HG03135 (cell line): ENCODE data around the gene STK32B.

Source experiments
- ATAC-seq: cut with Tn5 transposase; IDR thresholded peaks from one replicate; pipeline ENCODE4 v1.9.1; 2021; ENCODE audit warnings: mild to moderate bottlenecking, moderate library complexity; ENCODE audit not compliant: unreplicated experiment

The STK32B gene

GRCh38 chr4:5383191-5383980 lies 332.1 kb downstream of the STK32B start:
- ATAC-seq: no peak

GRCh38 chr4:5385741-5386311 lies 334.5 kb downstream of the STK32B start:
- ATAC-seq: no peak

- ATAC-seq: no peak
These were observed 335.6 kb downstream of the STK32B start for GRCh38 chr4:5386921-5387320.

- no peak for ATAC-seq
These were observed 336.2 kb downstream of the STK32B start for GRCh38 chr4:5387457-5387856.

GRCh38 chr4:5389756-5390310 lies 338.6 kb downstream of the STK32B start:
- ATAC-seq: no peak

GRCh38 chr4:5391492-5391891 lies 340.2 kb downstream of the STK32B start:
- ATAC-seq: no peak

GRCh38 chr4:5393911-5394513 lies 342.7 kb downstream of the STK32B start:
- no peak for ATAC-seq

- ATAC-seq: no peak
These were observed 344.5 kb downstream of the STK32B start for GRCh38 chr4:5395781-5396180.

GRCh38 chr4:5398056-5398455 lies 346.8 kb downstream of the STK32B start:
- no peak for ATAC-seq

- ATAC-seq: no peak
These were observed 347.8 kb downstream of the STK32B start for GRCh38 chr4:5399124-5399523.

GRCh38 chr4:5399790-5400421 lies 348.6 kb downstream of the STK32B start:
- ATAC-seq: no peak

- ATAC-seq: no peak
These were observed 352.6 kb downstream of the STK32B start for GRCh38 chr4:5403746-5404497.

- no peak for ATAC-seq
These were observed 358.0 kb downstream of the STK32B start for GRCh38 chr4:5409237-5409636.

- no peak for ATAC-seq
These were observed 358.8 kb downstream of the STK32B start for GRCh38 chr4:5409972-5410618.

GRCh38 chr4:5412296-5412695 lies 361.0 kb downstream of the STK32B start:
- ATAC-seq: no peak

GRCh38 chr4:5412751-5413150 lies 361.5 kb downstream of the STK32B start:
- no peak for ATAC-seq

- no peak for ATAC-seq
These were observed 365.4 kb downstream of the STK32B start for GRCh38 chr4:5416637-5417036.

GRCh38 chr4:5420266-5420665 lies 369.0 kb downstream of the STK32B start:
- no peak for ATAC-seq

- ATAC-seq: no peak
These were observed 370.1 kb downstream of the STK32B start for GRCh38 chr4:5421416-5421815.

- no peak for ATAC-seq
These were observed 370.9 kb downstream of the STK32B start for GRCh38 chr4:5422195-5422594.
